HG03469 (cell line): ENCODE results near the gene CDON.

ENCODE experiments used
- ATAC-seq: cut with Tn5 transposase; IDR thresholded peaks from one replicate; pipeline ENCODE4 v1.9.1; 2021; ENCODE audit warnings: mild to moderate bottlenecking, moderate library complexity, moderate number of reproducible peaks; ENCODE audit not compliant: unreplicated experiment

Gene CDON, protein sequence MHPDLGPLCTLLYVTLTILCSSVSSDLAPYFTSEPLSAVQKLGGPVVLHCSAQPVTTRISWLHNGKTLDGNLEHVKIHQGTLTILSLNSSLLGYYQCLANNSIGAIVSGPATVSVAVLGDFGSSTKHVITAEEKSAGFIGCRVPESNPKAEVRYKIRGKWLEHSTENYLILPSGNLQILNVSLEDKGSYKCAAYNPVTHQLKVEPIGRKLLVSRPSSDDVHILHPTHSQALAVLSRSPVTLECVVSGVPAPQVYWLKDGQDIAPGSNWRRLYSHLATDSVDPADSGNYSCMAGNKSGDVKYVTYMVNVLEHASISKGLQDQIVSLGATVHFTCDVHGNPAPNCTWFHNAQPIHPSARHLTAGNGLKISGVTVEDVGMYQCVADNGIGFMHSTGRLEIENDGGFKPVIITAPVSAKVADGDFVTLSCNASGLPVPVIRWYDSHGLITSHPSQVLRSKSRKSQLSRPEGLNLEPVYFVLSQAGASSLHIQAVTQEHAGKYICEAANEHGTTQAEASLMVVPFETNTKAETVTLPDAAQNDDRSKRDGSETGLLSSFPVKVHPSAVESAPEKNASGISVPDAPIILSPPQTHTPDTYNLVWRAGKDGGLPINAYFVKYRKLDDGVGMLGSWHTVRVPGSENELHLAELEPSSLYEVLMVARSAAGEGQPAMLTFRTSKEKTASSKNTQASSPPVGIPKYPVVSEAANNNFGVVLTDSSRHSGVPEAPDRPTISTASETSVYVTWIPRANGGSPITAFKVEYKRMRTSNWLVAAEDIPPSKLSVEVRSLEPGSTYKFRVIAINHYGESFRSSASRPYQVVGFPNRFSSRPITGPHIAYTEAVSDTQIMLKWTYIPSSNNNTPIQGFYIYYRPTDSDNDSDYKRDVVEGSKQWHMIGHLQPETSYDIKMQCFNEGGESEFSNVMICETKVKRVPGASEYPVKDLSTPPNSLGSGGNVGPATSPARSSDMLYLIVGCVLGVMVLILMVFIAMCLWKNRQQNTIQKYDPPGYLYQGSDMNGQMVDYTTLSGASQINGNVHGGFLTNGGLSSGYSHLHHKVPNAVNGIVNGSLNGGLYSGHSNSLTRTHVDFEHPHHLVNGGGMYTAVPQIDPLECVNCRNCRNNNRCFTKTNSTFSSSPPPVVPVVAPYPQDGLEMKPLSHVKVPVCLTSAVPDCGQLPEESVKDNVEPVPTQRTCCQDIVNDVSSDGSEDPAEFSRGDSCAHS (N-terminal part only)

GRCh38 chr11:126062679-126063506 lies at the start of gene CDON:
Gene CDON (minus strand): TSS chr11:126062866. CDS start chr11:126023476, 39,390 bp downstream.
- ATAC-seq: peak; percentile 98

GRCh38 chr11:126111458-126112116 lies 48.9 kb upstream of the CDON start:
- no peak for ATAC-seq

DNA sequence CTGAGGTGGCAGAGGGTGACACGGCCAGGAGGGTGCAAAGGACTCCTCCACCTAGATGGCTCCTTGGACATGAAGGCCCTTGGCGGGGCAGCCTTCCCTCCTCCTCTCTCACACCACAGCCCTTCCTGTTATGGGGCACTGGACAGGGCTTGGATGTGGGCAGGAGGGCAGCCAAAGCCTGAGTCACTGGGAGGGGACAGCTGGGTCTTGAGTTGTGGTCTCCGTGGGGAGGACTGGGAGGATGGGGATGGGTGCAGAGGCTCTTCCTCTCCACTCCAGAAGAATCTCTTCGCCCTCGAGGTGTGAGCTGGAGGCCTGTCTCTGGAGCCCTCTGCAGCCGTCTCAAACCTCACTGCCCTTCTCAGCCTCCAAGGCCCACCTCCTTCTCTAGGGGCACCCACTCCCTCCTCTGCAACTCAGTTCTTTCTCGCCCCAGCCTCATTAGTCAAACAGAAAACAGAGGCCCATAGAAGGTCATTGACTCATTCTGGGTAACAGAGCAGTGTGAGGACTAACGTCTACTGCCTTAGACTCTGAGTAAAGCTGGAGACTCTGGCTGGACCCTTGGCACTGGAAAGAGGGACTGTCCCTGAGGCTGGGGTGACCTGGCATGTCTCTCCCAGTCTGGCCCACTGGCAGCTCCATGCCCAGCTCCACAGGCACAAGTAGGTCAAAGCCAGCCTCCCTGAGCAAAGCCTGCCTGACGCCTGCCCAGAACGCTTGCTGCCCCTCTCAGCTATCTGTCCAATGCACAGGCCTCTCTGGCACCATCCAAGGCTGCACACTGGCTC lies 47.5 kb upstream of the CDON start:
- no peak for ATAC-seq

- no peak for ATAC-seq
Observed at GRCh38 chr11:126106594-126107328, 44.1 kb upstream of the CDON start.

- no peak for ATAC-seq
Observed at GRCh38 chr11:126105748-126106080, 43.0 kb upstream of the CDON start.

DNA sequence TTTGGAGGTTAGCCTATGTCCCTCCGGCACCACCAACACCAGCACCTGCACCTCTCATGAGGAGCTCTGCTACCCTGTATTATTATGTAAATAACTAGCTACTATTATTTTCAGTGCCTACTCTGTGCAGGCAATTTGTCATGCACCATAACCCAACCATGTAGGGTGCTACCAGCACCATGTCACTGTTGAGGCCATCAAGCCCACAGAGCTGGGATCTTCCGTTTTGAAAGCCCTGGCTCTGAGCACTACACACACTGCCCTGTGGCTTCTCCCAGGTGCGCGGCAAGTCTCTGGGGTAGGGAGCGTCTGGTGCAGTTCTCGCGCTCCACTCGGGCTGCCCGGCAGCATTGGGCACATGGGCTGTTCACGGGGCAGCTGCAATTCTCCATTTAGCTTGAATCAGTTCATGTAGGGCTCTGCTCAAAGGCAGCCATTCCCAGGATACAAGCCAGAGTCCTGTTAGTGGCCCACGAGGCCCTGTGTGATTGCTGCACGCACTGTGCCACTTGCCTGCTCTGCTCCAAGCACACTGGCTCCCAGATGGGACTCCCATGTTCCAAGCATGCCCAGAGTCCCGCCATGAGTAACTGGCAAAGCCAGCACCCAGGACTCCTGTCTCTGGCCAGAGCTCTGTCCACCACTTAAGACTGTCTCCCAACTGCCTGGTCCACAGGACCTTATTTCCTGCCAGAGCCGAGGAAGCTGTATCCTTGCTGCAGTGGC lies 42.5 kb upstream of the CDON start:
- ATAC-seq: no peak

DNA sequence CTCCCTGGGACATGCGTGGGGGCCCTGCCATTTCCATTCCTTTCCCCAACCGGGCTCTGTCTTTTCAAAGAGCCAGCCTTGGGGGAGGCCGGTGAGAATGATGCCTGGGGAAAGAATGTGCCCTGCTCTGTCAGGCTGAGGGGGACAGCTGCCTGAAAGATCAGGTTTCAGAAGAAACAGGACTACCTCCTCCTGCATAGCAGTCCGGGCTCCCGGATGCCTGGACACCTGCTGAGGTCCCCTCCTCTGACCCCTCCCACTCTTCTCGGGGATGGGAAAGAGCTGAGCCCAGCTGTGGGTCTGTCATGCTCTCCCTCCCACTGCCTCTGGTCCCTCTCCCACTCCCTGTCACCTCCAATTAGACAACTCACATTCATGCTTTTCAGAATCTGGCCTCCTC lies 41.8 kb upstream of the CDON start:
- ATAC-seq: no peak

DNA sequence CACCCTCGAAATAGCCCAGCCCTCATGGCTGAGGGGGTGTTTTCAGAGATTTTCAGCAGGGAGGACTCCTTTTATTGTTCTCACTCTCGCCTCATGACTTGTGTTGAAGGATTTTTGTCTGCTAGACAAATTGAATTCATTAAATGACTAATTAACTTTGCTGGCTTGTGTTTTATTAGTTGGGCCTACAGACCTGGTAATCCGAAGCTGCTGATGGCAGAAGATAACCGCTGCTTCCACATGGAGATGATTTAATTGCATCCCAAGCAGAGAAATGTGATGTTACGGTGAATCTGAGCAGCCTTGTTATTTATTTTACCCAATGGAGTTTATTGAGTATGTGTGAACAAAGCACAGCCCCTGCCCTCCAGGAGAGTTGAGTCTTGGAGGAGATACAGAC lies 40.5 kb upstream of the CDON start:
- no peak for ATAC-seq

DNA sequence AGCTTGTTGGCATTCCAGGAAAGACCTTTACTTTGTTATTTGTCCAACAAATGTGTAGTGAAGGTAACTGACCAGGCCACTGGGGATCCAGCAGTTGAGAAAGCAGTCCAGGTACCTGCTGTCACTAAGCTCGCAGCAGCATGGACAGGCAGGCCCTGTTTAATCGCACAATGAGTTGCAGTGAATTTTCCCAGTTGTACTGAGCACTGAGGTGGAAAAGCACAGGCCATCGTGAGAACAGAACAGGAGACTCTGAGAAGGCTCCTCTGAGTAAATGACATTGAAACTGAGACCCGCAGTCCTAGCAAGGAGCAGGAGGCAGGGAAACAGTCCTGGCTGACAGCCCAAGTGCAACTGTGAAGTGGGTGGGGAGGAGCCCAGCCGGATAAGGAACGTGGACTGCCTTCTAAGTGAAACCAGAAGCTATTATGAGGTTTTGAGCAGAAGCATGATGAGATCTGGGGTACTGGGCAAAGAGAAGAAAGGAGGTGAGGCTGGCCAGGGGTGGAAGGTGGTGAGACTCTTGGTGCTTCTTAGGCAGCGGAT lies 39.8 kb upstream of the CDON start:
- no peak for ATAC-seq

DNA sequence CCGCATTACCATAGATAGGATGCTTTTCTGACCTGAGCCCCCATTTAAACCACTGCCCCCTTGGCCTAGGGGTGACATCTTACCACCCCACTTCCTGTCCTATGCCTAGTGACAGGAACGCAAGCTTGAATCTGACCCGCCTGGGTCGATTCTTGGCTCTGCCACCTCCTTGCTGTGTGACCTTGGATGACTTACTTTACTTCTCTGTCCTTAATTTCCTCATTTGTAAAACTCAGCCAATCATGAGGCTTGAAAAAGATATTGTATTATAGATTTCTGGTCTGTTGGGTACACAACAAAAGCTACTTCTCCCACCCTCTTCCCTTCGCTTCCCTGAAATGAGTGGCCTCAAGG lies 39.2 kb upstream of the CDON start:
- no peak for ATAC-seq

DNA sequence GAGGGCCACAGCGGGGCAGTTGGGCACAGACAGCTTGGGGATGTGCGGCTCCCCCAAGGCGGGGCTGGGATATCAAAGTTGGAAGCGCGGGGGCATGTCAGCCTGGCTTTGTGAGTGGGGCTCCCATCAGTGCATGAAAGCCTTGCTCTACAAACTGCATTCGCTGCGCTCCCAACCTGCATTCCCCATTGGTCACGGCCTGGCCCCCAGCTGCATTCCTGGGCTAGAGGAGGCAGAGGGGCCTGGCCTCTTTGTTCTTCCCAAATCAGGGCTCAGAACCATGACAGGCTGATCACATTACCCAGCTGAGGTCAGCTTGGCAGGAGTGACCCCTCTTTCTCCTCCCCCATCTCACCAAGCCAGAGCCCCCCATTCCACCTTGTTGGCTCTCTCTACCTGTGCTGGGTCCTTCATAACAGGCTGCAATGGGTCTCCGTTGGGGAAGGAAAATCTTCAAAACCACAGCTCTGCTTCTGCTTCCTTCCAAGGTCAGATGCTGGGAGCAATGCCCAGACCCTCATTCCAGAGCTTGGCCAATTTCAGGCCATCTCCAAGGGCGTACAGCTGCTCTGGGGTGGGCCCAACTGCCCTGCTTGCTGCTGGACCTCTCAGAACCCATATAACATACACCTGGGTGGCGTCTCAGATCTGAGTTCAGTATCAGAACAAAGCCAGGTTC lies 38.7 kb upstream of the CDON start:
- ATAC-seq: no peak

DNA sequence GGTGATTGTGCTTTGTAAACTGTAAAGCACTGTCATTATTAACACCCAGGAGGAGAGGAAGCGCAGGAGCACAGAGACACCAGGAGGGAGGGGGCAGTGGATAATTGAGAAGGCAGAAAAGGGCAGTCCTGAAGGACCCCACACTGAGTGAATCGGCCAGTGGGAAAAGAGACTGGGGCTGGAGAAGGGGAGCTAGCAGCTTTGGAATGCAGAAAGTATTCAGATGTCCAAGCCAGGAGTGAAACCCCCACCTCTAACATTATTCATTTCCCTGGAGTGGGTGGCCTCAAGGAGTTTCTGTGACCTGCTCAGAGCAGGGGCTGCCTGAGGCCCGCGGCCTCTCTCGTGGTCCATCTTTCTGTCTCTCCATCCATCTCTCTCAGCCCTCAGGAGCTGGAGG lies 38.0 kb upstream of the CDON start:
- ATAC-seq: no peak

- ATAC-seq: no peak
Observed at GRCh38 chr11:126098204-126098769, 35.6 kb upstream of the CDON start.

- no peak for ATAC-seq
Observed at GRCh38 chr11:126095745-126096144, 33.1 kb upstream of the CDON start.

GRCh38 chr11:126090452-126090851 lies 27.8 kb upstream of the CDON start:
- ATAC-seq: no peak

- no peak for ATAC-seq
Observed at GRCh38 chr11:126088999-126089398, 26.3 kb upstream of the CDON start.

- no peak for ATAC-seq
Observed at GRCh38 chr11:126086248-126086647, 23.6 kb upstream of the CDON start.
